Body of pancreas (tissue), 4 donors: Measurements from ENCODE around the gene HOXA2. TPM values are rescaled to one million over a fixed set of nuclear protein-coding genes. Genes with fewer than 3 reads are reported as not detected.

ENCODE experiments used
- ATAC-seq: fragments of 150-250 bp; one replicate; pipeline ENCODE4 v1.9.1; 2016
- DNase-seq, 4 donors: peaks; one replicate each; pipeline ENCODE4 v3.0.0-alpha.2; 2019
- H3K27ac ChIP-seq, 4 donors: fragments of 200-600 bp; sonication (generic); 1 replicate in 3 of 4; 2 replicates in 1 of 4; pipeline versions ENCODE4 v1.5.1 to v1.6.1; 2016 to 2019; ENCODE audit warnings: mild to moderate bottlenecking in 1 of 4, mixed read lengths in 1 of 4, moderate library complexity in 1 of 4
- H3K27me3 ChIP-seq, 2 donors: fragments of 200-600 bp; sonication (generic); one replicate each; pipeline ENCODE4 v1.6.0; 2016; ENCODE audit warnings: mild to moderate bottlenecking in 1 of 2
- H3K36me3 ChIP-seq, 2 donors: fragments of 200-600 bp; sonication (generic); replicated peaks in 1 of 2; 2 replicates each; pipeline ENCODE4 v1.5.1; 2016; ENCODE audit warnings: low read depth in 2 of 2; ENCODE audit not compliant: insufficient read depth in 1 of 2
- H3K4me1 ChIP-seq: fragments of 200-600 bp; sonication (generic); one replicate; pipeline ENCODE4 v1.6.0; 2016
- H3K4me3 ChIP-seq, 2 donors: fragments of 200-600 bp; sonication (generic); 1 replicate in 1 of 2; 2 replicates in 1 of 2; pipeline ENCODE4 v1.5.1; 2016 to 2019
- H3K9me3 ChIP-seq, 3 donors: fragments of 200-600 bp; sonication (generic); 1 replicate in 2 of 3; 2 replicates in 1 of 3; pipeline ENCODE4 v1.5.1; 2016
- CTCF ChIP-seq, 7 experiments: fragments of 450-650 bp in 4 of 7; fragments of 200-600 bp in 3 of 7; sonication (generic) in 3 of 7; IDR thresholded peaks; one replicate each; pipeline ENCODE4 v1.5.1; 2016 to 2019; ENCODE audit warnings: antibody characterized with exemption in 7 of 7
- POLR2A ChIP-seq, 3 donors: fragments of 450-650 bp; IDR thresholded peaks; one replicate each; pipeline ENCODE4 v1.6.1; 2016; ENCODE audit warnings: antibody characterized with exemption in 3 of 3, mild to moderate bottlenecking in 2 of 3
- WGBS, 2 donors: methylation state at CpG; one replicate each; pipeline ENCODE4 v1.1.5; 2017; 5-methylcytosine and 5-hydroxymethylcytosine counted together
- intact Hi-C: fragments of 100-400 bp; cut with DNase I; formaldehyde crosslinking; loops from one replicate; pipeline ENCODE4 v1.15.1; 2023
- total RNA-seq, 2 donors: library from RNA; depleted of rRNA; stranded (reverse); fragments of >200 nt; gene quantifications; one replicate each; pipeline ENCODE4 v1.1.0, GENCODE V29; 2016

The HOXA2 gene
- total RNA-seq, 2 donors from 2014 or later, result 0.66 TPM; not detected in 1

- WGBS, 2 donors, result 8 to 19% methylated on average over 19 to 44 of the region's 57 CpGs
- no peaks in the 10 kb centered on the region for H3K36me3 ChIP-seq
- no peaks in the 10 kb centered on the region for H3K9me3 ChIP-seq
- ATAC-seq (no peak), DNase-seq (peak in 1 of 4 donors; percentile 45)
- intact Hi-C loops, result no loop called here
- TF ChIP-seq CTCF (IDR thresholded peaks at IDR 0.05) (no peak), POLR2A (IDR thresholded peaks at IDR 0.05) (peak in 2 of 3 donors; percentile 18 to 37)
- H3K27ac ChIP-seq, result peak overlapping the region in 3 of 4 donors; percentile 51 to 62 (median 62)
- no peak overlapping the region for H3K4me3 ChIP-seq
- H3K27me3 ChIP-seq, result peaks cover 5 to 26% of the 10 kb centered on the region in 2 donors
- H3K4me1 ChIP-seq, result peaks cover 12% of the 10 kb centered on the region
Measured at GRCh38 chr7:27112955-27113949, 10.8 kb upstream of the HOXA2 start.

GRCh38 chr7:27112361-27112760, 9.9 kb upstream of the HOXA2 start:
- no peaks in the 10 kb centered on the region for H3K9me3 ChIP-seq
- TF ChIP-seq POLR2A (IDR thresholded peaks at IDR 0.05) (no peak), CTCF (IDR thresholded peaks at IDR 0.05) (no peak)
- WGBS, 2 donors, result 28 to 33% methylated on average over 4 of the region's 4 CpGs
- ATAC-seq (no peak), DNase-seq (no peak)
- intact Hi-C loops, result no loop called here
- no peak overlapping the region for H3K4me3 ChIP-seq
- H3K27ac ChIP-seq, result no peak overlapping the region
- no peaks in the 10 kb centered on the region for H3K36me3 ChIP-seq
- H3K27me3 ChIP-seq, result peaks cover 5 to 26% of the 10 kb centered on the region in 2 donors
- H3K4me1 ChIP-seq, result peaks cover 12% of the 10 kb centered on the region

- WGBS, 2 donors, result 12 to 17% methylated on average over 4 of the region's 4 CpGs
- H3K4me1 ChIP-seq, result peaks cover 12% of the 10 kb centered on the region
- no peak for DNase-seq
Measured at GRCh38 chr7:27111751-27112277, 9.3 kb upstream of the HOXA2 start.

GRCh38 chr7:27111042-27111750, 8.7 kb upstream of the HOXA2 start:
- 20 to 24% methylated on average over 5 to 6 of the region's 6 CpGs for WGBS, 2 donors
- no peak for ATAC-seq
- no peak overlapping the region for H3K4me3 ChIP-seq
- intact Hi-C loops, result no loop called here
- H3K4me1 ChIP-seq, result peaks cover 16% of the 10 kb centered on the region
- DNase-seq, result peak in 1 of 4 donors; percentile 12
- no peaks in the 10 kb centered on the region for H3K9me3 ChIP-seq
- H3K27ac ChIP-seq, result peak overlapping the region in 2 of 4 donors; percentile 21 to 34
- peaks cover 5 to 37% of the 10 kb centered on the region in 2 donors for H3K27me3 ChIP-seq
- H3K36me3 ChIP-seq, result no peaks in the 10 kb centered on the region
- TF ChIP-seq POLR2A (IDR thresholded peaks at IDR 0.05) (no peak), CTCF (IDR thresholded peaks at IDR 0.05) (no peak)

More at GRCh38 chr7:27111751-27112277, 9.3 kb upstream of the HOXA2 start:
- no peak for ATAC-seq
- Histone ChIP-seq H3K27me3 (peaks cover 5 to 32% of the 10 kb centered on the region in 2 donors), H3K36me3 (no peaks in the 10 kb centered on the region), H3K4me3 (no peak overlapping the region), H3K27ac (peak overlapping the region in 1 of 4 donors; percentile 34), H3K9me3 (no peaks in the 10 kb centered on the region)
- intact Hi-C loops, result no loop called here
- TF ChIP-seq CTCF (IDR thresholded peaks at IDR 0.05), result no peak
- no peak for TF ChIP-seq POLR2A (IDR thresholded peaks at IDR 0.05)
